Right hindlimb (tissue), 1 donor: ENCODE measurements around the gene ASPHD1.
"Not testable (repeated sequence)": the region's sequence is repeated elsewhere in the genome, so short reads cannot be mapped to it uniquely, and the experiment has no call there.

ENCODE experiments used
- DNase-seq: peaks from one replicate; pipeline ENCODE4 v3.0.0-alpha.2; 2018

The ASPHD1 gene

DNA sequence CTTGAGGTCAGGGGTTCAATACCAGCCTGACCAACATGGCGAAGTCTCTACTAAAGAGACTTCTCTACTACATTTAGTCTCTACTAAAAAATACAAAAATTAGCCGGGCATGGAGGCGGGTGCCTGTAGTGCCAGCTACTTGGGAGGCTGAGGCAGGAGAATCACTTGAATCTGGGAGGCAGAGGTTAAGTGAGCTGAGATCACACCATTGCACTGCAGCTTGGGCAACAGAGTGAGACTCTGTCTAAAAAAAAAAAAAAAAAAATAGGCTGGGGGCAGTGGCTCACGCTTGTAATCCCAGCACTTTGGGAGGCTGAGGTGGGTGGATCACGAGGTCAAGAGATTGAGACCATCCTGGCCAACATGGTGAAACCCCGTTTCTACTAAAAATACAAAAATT is 9.6 kb downstream of the ASPHD1 start:
- DNase-seq: not testable (repeated sequence)

DNA sequence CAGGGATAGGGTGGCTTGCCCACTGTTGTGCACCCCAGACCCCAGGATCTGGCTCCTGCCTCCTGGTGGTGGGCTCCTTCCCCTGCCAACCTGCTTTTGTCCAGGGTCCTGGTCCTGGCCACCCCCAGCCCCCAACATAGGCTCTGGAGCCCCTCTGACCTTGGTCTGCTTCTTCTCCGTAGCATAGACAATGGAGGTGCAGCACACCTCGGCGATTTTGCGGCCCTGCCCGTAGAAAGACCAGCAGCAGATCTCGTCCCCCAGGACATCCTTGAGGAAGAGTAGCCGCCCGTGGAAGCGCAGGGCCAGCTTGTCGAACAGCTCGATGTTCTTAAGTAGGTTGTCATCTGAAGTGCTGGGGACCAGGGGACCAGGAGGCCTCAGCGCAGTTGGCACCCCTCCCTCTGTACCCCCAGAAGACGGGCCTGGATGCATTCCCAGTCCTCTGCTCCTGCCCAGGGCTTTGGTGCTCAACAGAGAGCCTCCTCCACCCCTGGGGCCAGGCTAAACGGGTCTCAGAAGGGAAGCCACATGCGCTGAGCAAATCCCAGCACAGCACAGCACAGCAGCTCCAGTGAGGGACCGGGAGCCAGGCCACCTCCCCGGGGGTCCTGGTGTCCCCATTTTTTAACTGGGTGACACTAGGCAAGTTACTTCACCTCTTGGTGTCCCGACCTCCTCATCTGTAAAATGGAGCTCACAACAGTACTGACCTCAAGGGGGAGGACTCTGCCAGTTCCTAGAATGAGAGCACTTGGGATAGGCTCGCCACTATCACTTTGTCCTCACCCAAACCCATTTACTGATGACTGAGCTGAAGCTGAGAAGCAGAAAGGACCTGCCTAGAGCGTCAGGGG is 10.8 kb downstream of the ASPHD1 start:
- DNase-seq: no peak

DNA sequence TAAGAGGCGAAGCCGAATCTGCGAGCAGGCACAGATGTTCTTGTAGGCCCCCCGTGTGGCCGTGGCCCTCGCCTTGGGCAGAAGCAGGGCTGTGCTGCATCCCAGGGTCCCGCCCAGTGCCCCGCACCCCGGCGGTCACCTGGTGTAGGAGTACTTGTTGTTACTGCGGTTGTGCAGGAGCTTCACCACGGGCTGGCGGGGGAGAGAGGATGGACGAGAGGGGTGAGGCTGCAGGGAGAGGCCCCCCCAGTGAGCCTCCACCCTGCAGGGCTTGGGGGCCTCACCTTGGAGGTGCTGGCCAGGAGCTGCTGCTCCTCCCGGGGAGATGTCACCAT is 11.4 kb downstream of the ASPHD1 start:
- no peak for DNase-seq

DNA sequence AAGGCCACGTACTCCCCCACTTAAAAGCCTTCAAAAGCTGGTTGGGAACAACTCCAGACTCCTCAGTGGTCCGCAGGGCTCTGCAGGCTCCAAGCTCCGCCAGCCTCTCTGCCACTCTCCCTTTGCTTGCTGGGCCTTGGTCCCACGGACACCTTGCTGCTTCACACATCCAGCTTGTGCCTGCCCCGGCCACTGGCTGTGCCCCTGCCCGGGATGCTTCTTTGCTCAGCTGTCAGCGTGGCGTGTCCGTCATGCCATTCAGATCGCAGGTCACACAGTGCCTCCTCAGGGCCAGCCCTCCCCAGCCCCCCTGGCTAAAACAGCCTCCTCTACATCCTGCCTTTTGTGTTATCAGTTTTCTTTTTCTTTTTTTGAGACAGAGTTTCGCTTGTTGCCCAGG is 11.8 kb downstream of the ASPHD1 start:
- DNase-seq: no peak

DNA sequence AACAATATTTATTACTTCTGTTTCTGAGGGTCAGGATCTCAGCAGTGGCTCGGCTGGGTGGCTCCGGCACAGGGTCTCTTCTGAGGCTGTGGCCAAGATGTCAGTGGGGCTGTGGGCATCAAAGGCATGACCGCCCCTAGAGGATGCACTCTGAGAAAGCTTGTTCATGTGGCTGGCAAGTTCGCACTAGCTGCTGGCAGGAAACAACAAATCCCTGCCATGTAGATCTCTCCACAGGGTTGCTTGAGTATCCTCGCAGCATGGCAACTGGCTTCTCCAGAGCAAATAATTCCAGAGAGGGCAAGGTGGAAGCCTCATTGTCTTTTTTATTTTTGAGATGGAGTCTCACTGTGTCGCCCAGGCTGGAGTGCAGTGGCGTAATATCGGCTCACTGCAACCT is 13.2 kb downstream of the ASPHD1 start:
- no peak for DNase-seq

DNA sequence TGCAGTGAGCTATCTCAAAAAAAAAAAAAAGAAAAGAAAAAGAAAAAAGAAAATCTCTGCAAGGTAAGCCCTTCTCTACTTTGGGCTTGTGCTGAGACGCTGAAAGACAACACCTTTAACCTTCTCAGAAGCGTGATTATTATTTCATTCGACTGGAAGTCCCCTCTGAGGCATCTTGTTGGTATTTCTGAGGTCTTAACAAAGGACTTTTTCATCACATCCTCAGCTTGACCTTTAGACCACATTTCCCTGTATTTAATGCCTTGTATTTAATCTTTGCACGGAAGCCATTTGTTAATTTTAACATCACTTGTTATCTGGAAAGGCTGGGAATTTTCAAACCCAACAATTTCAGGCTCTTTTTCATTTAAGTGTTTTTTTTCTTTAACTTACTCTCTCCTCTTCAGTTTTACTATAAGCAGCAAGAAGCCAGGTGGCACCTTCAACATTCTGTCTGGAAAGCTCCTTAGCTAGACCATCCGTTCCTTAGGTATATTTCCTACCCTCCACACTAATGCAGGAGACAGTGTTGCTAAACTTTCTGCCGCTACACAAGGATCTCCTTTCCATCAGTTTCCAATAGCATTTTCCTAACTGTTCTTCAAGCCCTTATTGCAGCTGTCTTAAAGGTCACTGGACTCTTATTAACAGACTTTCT is 15.4 kb downstream of the ASPHD1 start:
- no peak for DNase-seq

DNA sequence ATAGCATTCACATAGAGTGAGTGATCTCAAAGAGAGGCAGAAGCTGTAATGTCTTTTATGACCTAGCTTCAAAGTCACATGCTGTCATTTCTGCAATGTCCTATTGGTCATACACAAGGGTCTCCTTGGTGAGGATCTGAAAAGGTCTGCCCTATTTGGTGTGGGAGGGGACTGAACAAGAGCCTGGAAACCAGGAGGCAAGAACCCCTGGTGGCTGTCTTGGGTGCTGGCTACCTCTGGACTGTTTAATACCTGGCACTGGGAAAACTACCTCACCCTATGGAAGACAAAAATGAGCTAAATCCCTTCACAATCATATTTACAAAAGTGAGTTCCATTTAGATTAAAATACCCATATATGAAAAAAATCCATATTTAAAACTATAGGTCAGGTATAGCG is 16.7 kb downstream of the ASPHD1 start:
- DNase-seq: no peak

DNA sequence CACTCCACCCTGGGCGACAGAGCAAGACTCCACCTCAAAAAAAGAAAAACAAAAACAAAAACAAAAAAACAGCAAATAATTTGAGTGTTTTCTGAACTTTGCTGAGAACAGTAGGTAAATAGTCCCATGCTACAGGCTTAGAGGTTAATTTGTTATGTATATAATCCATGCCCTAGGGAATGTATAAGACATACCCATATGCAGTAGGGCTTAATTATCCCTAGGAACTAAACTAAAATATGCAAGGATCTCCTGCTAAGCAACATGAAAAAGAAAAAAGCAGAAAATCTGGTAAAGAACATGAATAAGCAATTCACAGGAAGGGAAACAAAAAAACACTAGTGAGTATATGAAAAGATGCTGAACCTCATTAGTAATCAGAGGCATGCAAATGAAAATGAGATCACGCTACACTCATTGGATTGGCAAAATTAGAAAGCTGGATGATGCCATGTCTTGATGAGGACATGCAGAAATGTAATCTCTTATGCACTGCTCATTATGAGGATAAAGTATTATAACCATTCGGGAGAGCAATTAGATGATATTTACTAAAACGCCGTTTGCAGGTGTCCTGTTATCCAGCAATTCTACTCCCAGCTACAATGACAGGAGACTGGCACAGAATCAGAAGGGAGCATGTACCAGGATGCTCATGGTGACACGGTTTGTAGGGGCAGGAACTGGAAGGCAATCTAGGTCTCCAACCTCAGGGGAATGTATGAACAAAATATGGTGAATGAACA is 20.2 kb downstream of the ASPHD1 start:
- DNase-seq: no peak

DNA sequence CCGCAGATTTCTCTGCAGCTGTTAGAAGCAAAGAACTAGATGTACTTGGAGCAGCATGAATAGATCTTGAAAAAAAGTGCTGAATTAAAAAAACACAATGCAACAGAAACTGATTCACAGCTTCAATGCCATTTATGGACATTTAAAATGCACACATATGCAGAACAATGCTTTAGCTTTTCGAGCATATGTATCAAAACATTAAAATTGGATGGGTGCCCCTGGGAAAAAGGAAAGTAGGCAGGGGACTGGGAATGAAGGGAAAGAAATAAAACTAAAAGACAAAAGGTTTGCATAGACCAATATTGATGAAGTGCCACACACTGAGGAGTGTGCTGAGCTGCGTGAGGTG is 20.7 kb downstream of the ASPHD1 start:
- DNase-seq: no peak

DNA sequence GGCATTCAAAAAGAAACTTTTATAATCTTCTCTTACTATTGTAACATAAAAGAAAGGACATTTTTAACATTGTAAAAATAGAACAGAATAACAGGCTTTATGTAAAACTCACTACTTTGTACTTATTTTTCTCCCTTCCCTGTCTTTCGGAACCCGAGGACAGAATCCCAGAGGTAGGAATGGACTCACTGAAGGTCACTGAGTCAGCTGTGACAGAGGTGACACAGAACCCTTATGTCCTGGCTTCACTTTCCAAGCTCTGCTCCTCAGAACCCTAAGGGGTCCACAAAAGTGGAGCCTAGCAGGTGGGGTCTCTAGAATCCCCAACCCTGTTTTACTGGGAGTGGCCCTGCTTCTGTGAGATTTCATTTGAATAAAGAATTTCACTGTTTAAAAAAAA is 22.0 kb downstream of the ASPHD1 start:
- no peak for DNase-seq

DNA sequence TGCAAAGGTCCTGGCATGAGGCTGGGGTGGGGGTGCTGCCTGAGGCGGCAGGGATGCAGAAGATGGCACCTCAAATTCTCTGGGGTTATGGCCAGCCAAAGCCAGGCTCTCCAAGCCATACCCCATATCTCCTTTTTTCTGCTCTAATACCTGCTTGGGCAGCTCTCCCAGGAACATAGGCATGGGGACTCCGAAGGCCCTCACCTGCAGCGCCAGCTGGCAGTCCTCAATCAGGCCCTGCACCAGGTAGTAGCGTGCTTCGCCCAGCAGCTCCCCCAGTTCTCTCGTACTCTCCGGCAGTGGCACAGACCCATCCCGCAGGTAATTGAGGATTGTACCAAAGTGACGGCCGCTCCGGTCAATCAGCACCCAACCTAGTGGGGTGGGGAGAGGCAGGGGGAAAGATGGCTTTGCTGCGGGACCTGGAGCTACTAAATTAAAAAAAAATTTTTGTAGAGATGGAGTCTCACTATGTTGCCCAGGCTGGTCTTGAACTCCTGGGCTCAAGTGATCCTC is 22.8 kb downstream of the ASPHD1 start:
- no peak for DNase-seq

DNA sequence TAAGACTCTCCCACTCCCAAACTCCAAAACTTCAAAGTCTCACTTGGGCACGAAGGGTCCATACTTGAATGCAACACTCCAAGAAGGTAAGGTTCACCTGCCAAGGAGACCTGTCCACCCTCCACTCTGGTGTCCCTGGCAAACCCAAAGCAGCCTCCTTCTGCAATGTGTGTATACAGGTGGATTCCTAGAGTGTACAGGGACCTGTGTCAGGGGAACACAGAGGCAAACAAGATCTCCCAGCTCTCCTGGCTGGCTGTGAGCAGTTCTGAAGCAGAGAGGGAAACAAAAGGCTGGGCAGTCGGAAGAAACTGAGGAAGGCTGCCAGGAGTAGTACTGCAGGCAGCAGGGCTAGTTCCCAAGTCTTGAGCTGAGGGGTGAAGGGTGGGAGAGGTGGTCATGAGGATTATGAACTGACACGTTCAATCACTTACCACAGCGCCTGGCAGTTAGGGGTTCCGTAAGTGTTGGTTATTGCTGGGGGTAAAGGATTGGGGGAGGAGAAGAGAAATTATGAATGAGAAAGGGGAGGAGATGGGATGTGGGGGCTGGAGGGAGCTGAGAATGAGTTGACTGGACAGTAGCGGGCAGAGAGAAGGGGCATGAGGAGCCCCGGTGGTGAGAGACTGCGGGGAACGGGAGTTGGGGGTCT is 24.9 kb downstream of the ASPHD1 start:
- no peak for DNase-seq

DNA sequence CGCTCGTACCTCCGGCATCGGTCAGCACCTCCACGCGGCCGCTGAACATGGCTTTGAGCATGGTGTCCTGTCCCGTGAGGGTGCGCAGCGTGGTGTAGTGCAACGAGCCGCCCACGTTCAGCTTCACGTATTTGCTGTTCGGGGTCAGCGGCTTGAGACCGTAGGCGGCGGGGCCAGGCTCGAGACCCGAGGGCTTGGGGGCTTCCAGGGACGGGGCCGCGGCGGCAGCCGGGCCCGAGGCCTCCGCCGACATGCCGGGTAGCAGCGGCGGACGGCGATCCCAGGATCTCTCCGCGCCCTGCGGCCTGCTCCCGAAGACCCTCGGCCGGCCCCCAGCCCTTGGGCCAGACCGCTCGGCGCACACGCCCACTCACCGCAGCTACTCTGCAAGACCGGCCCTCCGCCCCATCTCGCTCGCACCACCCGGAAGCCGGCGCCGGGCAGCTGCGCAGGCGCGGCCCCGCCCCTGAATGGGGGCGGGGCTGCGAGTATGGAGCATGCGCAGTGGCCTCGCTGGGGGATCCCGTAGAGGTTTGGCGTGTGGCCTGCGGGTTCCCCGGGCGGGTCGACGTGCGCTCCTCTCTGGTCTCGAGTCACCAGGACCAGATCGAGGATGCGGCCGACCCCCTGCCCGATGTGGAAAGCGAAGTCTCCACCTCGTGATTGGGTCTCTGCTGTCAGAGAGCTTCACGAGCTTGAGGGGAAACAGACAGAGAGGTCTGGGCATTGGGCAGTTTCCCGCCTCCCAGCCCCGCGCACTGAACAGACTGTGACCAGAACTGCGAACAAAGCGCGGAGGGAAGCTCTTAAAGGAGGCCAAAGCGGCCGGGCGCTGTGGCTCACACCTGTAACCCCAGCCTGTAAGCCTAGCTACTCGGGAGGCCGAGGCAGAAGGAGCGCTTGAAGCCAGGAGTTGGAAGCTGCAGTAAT is 25.8 kb downstream of the ASPHD1 start, which contains the start of gene KCTD13:
Gene KCTD13, minus strand, starts transcription at position 446 of the 930 bp plus-strand sequence. Its CDS starts 193 bp downstream, at position 253.
- DNase-seq: peak; percentile 95

DNA sequence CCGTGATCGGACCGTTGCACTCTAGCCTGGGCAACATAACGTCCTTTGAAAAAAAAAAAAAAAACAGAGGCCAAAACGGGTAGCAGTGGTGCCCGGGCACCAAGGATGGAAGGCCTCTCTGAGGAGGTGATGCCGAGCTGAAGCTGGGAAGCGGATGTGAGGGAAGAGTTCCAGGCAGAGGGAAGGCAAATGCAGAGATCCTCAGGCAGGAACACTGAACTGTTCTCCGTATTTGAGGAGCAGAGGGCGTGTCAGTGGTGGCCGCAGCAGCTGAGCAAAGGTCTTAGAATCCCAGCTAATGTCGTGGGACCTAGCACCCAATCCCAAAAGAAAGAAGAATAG is 26.4 kb downstream of the ASPHD1 start:
- peak; percentile 55 for DNase-seq

DNA sequence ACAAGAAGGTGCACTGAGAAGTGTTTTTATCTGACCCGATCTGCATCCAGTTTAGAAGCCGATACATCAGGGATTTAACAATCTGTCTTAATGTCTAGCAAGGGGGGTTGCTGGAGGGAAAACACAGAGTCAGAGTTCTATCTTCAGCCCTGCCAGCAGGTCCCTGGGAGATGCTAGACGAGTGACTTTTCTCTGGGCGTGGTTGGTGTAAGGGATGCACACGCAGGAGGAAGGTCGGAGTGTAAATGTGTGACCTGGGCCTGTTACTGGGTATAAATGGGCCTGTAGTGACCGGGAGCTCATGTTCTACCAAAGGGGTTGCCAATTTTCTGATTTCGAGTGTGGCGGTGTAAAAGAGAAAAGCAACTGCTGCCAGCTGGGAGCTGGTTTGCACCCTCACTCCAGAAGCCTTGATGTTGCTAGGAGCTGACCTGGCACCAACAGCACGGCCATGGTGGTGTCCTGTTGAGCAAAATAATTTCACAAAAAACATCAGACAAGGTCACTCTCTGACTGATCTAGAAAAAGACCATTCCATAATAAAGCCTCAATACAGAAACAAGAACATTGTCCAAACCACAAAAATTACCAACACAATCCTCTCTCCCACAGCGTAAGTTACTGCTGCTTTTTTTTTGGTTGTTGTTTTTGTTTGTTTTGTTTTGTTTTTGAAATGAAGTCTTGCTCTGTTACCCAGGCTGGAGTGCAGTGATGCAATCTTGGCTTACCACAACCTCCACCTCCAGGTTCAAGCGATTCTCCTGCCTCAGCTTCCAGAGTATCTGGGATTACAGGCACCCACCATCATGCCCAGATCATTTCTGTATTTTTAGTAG is 27.0 kb downstream of the ASPHD1 start:
- no peak for DNase-seq

DNA sequence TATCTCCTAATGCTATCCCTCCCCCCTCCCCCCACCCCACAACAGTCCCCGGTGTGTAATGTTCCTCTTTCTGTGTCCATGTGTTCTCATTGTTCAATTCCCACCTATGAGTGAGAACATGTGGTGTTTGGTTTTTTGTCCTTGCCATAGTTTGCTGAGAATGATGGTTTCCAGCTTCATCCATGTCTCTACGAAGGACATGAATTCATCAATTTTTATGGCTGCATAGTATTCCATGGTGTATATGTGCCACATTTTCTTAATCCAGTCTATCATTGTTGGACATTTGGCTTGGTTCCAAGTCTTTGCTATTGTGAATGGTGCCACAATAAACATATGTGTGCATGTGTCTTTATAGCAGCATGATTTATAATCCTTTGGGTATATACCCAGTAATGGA is 31.5 kb downstream of the ASPHD1 start:
- not testable (repeated sequence) for DNase-seq

DNA sequence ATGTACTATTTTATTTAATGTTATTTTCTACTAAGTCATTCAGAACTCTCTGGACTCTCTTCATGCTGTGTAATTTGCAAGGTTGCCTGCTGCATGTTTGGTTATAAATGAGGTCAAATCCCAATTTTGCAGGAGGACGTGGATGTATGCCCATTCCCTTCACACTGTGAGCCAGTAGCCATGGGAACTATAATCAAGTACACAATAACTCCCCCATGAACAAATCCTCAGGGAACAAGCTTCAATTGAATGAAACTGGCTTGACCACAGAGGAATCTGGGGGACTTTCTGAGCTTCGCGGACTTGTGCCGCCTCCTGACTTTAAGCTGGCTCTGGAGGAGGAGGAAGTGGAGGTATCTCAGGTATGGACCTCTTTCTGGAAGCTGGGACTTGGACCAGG is 40.4 kb downstream of the ASPHD1 start:
- DNase-seq: no peak

DNA sequence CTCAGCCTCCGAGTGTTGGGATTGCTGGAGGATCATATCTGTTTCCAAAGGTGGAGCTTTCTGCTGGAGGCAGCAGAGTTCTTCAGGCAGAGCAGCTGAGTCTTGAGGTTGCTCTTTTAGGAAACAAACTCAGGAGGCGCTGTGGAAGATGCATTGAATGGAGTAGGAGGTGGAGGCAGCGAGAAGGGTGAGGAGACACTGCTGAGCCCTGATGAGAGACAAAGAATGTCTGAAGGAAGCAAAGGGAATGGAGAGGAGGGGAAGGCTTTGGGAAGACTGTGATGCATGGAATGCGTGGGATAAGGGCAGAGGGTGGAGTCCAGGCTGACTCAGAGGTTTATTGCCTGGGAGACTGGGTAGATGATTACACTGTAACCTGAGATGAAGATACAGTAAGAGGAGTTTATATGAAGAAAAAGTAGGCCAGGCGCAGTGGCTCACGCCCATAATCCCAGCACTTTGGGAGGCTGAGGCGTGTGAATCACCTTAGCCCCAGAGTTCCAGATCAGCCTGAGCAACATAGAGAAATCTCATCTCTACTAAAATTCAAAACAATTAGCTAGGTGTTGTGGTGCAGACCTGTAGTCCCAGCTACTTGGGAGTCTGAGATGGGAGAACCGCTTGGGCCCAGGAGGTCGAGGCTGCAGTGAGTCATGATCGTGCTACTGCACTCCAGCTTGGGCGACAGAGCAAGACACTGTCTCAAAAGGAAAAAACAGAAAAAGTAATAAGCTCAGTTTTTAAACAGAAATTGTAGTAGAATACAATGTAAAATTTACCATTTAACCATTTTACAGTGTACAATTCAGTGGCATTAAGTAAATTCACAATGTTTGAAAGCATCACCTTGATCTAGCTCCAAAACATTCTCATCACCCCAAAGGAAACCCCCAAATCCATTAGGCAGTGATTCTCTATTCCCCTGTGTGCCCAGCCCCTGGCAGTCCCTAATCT is 43.8 kb downstream of the ASPHD1 start:
- DNase-seq: peak; percentile 68

DNA sequence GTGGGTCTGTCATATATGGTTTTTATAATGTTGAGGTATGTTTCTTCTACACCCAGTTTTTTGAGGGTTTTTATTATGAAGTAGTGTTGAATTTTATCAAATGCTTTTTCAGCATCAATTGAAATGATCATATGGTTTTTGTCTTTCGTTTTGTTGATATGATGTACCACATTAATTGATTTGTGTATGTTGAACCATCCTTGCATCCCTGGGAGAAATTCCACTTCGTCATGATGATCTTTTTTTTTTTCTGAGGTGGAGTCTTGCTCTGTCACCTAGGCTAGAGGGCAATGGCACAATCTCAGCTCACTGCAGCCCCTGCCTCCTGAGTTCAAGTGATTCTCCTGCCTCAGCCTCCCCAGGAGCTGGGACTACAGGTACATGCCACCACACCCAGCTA is 47.6 kb downstream of the ASPHD1 start:
- DNase-seq: no peak
